H9 (cell line): ENCODE measurements around the gene ZBTB25. TPM values are rescaled to one million over a fixed set of nuclear protein-coding genes. Genes with fewer than 3 reads are reported as not detected.

ENCODE experiments used
- DNase-seq: peaks from one replicate; pipeline ENCODE4 v3.0.0-alpha.2; 2017
- H2AFZ ChIP-seq: one replicate; pipeline ENCODE4 v1.6.1; 2013; ENCODE audit warnings: mild to moderate bottlenecking, low read length, control low read depth, moderate library complexity
- H2AK5ac ChIP-seq: 2 replicates; pipeline ENCODE4 v1.6.1; 2013; ENCODE audit warnings: low read length, control low read depth, mixed read lengths; ENCODE audit not compliant: insufficient read length
- H2BK120ac ChIP-seq: one replicate; pipeline ENCODE4 v1.6.1; 2013; ENCODE audit warnings: low read depth, mild to moderate bottlenecking, low read length, control low read depth, inconsistent platforms; ENCODE audit not compliant: poor library complexity, severe bottlenecking
- H2BK12ac ChIP-seq: 2 replicates; pipeline ENCODE4 v1.6.1; 2013; ENCODE audit warnings: low read length, control low read depth, mixed read lengths, low read depth; ENCODE audit not compliant: insufficient read length
- H2BK15ac ChIP-seq: 2 replicates; pipeline ENCODE4 v1.6.1; 2013; ENCODE audit warnings: low read depth, low read length, control low read depth
- H2BK20ac ChIP-seq: one replicate; pipeline ENCODE4 v1.6.1; 2013; ENCODE audit warnings: low read depth, mild to moderate bottlenecking, low read length, control low read depth, inconsistent platforms; ENCODE audit not compliant: poor library complexity, severe bottlenecking
- H2BK5ac ChIP-seq: 2 replicates; pipeline ENCODE4 v1.6.1; 2013; ENCODE audit warnings: low read length, control low read depth, mixed read lengths; ENCODE audit not compliant: insufficient read length
- H3K14ac ChIP-seq: 2 replicates; pipeline ENCODE4 v1.6.1; 2013; ENCODE audit warnings: low read length, control low read depth; ENCODE audit not compliant: insufficient read depth
- H3K18ac ChIP-seq: 2 replicates; pipeline ENCODE4 v1.6.1; 2013; ENCODE audit warnings: low read depth, mild to moderate bottlenecking, mixed read lengths, low read length, control low read depth; ENCODE audit not compliant: insufficient read length
- H3K23ac ChIP-seq: 2 replicates; pipeline ENCODE4 v1.6.1; 2013; ENCODE audit warnings: low read length, control low read depth, mixed read lengths, low read depth; ENCODE audit not compliant: insufficient read length
- H3K23me2 ChIP-seq: 2 replicates; pipeline ENCODE4 v1.6.1; 2013; ENCODE audit warnings: low read depth, mild to moderate bottlenecking, mixed read lengths, low read length, control low read depth; ENCODE audit not compliant: insufficient read length, poor library complexity, severe bottlenecking
- H3K27ac ChIP-seq: 2 replicates; pipeline ENCODE4 v1.5.1; 2013; ENCODE audit warnings: low read length, control low read depth, mixed read lengths, low read depth; ENCODE audit not compliant: insufficient read length
- H3K27me3 ChIP-seq: 2 replicates; pipeline ENCODE4 v1.6.1; 2013; ENCODE audit warnings: low read length, control low read depth, inconsistent platforms; ENCODE audit not compliant: insufficient read depth
- H3K4ac ChIP-seq: 2 replicates; pipeline ENCODE4 v1.6.1; 2013; ENCODE audit warnings: low read depth, mild to moderate bottlenecking, control low read depth, inconsistent platforms, low read length, moderate library complexity
- H3K4me1 ChIP-seq: 2 replicates; pipeline ENCODE4 v1.6.1; 2013; ENCODE audit warnings: low read length, control low read depth, inconsistent platforms; ENCODE audit not compliant: insufficient read depth
- H3K4me2 ChIP-seq: 2 replicates; pipeline ENCODE4 v1.6.1; 2013; ENCODE audit warnings: low read length, control low read depth, mixed read lengths; ENCODE audit not compliant: insufficient read length, insufficient read depth
- H3K56ac ChIP-seq: 2 replicates; pipeline ENCODE4 v1.6.1; 2013; ENCODE audit warnings: low read depth, mild to moderate bottlenecking, mixed read lengths, low read length, control low read depth; ENCODE audit not compliant: insufficient read length
- H3K79me1 ChIP-seq: 2 replicates; pipeline ENCODE4 v1.6.1; 2013; ENCODE audit warnings: low read depth, mild to moderate bottlenecking, moderate library complexity, low read length, control low read depth, inconsistent platforms; ENCODE audit not compliant: insufficient read depth, poor library complexity, severe bottlenecking
- H3K79me2 ChIP-seq: 2 replicates; pipeline ENCODE4 v1.6.1; 2013; ENCODE audit warnings: low read length, control low read depth, inconsistent platforms; ENCODE audit not compliant: insufficient read depth
- H3K9ac ChIP-seq: 2 replicates; pipeline ENCODE4 v1.6.1; 2013; ENCODE audit warnings: low read length, control low read depth, mixed read lengths; ENCODE audit not compliant: insufficient read length; ENCODE audit errors: extremely low read depth
- H3K9me3 ChIP-seq: one replicate; pipeline ENCODE4 v1.6.1; 2013; ENCODE audit warnings: low read depth, low read length, inconsistent platforms; ENCODE audit not compliant: control insufficient read depth
- H3T11ph ChIP-seq: one replicate; pipeline ENCODE4 v1.6.1; 2013; ENCODE audit warnings: mild to moderate bottlenecking, low read length, control low read depth, inconsistent platforms
- H4K20me1 ChIP-seq: one replicate; pipeline ENCODE4 v1.6.1; 2013; ENCODE audit not compliant: control insufficient read depth, insufficient read length, insufficient read depth
- H4K5ac ChIP-seq: 2 replicates; pipeline ENCODE4 v1.6.1; 2013; ENCODE audit warnings: low read depth, mild to moderate bottlenecking, mixed read lengths, low read length, control low read depth; ENCODE audit not compliant: insufficient read length
- H4K8ac ChIP-seq: replicated peaks from 2 replicates; pipeline ENCODE4 v1.6.1; 2013; ENCODE audit warnings: low read length, control low read depth, mixed read lengths, low read depth; ENCODE audit not compliant: insufficient read length
- H4K91ac ChIP-seq: 2 replicates; pipeline ENCODE4 v1.6.1; 2013; ENCODE audit warnings: low read depth, mild to moderate bottlenecking, moderate library complexity, mixed read lengths, low read length, control low read depth; ENCODE audit not compliant: insufficient read length
- H3K27ac Mint-ChIP-seq, 3 experiments: 2 replicates in 2 of 3; 3 replicates in 1 of 3; pipeline ENCODE4 v1.8.0; 2020 to 2021; ENCODE audit warnings: mixed read lengths in 3 of 3, mild to moderate bottlenecking in 1 of 3, moderate library complexity in 1 of 3
- H3K27me3 Mint-ChIP-seq: 2 replicates; pipeline ENCODE4 v1.8.0; 2021; ENCODE audit warnings: low read depth, mild to moderate bottlenecking, moderate library complexity, mixed read lengths
- H3K36me3 Mint-ChIP-seq, 3 experiments: 2 replicates in 2 of 3; 3 replicates in 1 of 3; pipeline ENCODE4 v1.8.0; 2020 to 2021; ENCODE audit warnings: low read depth in 3 of 3, mixed read lengths in 3 of 3; ENCODE audit not compliant: insufficient read depth in 1 of 3
- H3K4me1 Mint-ChIP-seq, 2 experiments: 2 replicates each; pipeline ENCODE4 v1.8.0; 2020; ENCODE audit warnings: mixed read lengths in 2 of 2
- H3K4me3 Mint-ChIP-seq, 2 experiments: 2 replicates in 1 of 2; 3 replicates in 1 of 2; pipeline ENCODE4 v1.8.0; 2020 to 2021; ENCODE audit warnings: mild to moderate bottlenecking in 2 of 2, mixed read lengths in 2 of 2, moderate library complexity in 1 of 2
- H3K9me3 Mint-ChIP-seq, 2 experiments: 2 replicates in 1 of 2; 3 replicates in 1 of 2; pipeline ENCODE4 v1.8.0; 2020; ENCODE audit warnings: mild to moderate bottlenecking in 2 of 2, mixed read lengths in 2 of 2, moderate library complexity in 1 of 2
- CTCF ChIP-seq: fragments of 200-600 bp; sonication (generic); conservative IDR thresholded peaks from 3 replicates; pipeline ENCODE4 v1.8.0; 2021; ENCODE audit warnings: antibody characterized with exemption, mild to moderate bottlenecking
- WGBS: extraction: QIAGEN DNeasy Blood & Tissue Kit; methylation state at CpG from one replicate; pipeline ENCODE4 v1.1.7; 2013; ENCODE audit warnings: missing lambda C conversion rate, low lambda C conversion rate, mixed read lengths; ENCODE audit not compliant: insufficient read length; ENCODE audit errors: extremely low coverage; 5-methylcytosine and 5-hydroxymethylcytosine counted together
- total RNA-seq: library from RNA; stranded (reverse); gene quantifications from 2 replicates; pipeline ENCODE4 v1.2.1, GENCODE V29; 2021

Gene ZBTB25
- total RNA-seq, 1 experiment from 2014 or later, result 8.2 TPM

GRCh38 chr14:64513271-64513670 lies 9.6 kb upstream of the ZBTB25 start:
- no peak overlapping the region for H3K27ac ChIP-seq
- no peak overlapping the region for H4K5ac ChIP-seq
- no peaks in the 10 kb centered on the region; the same call in 1 of the 2 replicates for H3K4me1 ChIP-seq
- H3K14ac ChIP-seq, result no peak overlapping the region
- no peaks in the 10 kb centered on the region for H3K36me3 Mint-ChIP-seq
- H3K23me2 ChIP-seq, result no peaks in the 10 kb centered on the region
- no peaks in the 10 kb centered on the region for H4K20me1 ChIP-seq
- H2BK5ac ChIP-seq, result no peak overlapping the region
- no peak overlapping the region for H3K9ac ChIP-seq
- H2BK15ac ChIP-seq, result no peak overlapping the region
- H3K4me1 Mint-ChIP-seq, result peaks cover 25 to 26% of the 10 kb centered on the region in 2 experiments
- no peak overlapping the region for H4K91ac ChIP-seq
- H3K27me3 Mint-ChIP-seq, result no peaks in the 10 kb centered on the region
- peaks cover 25% of the 10 kb centered on the region; the same call in 1 of the 2 replicates for H3K79me2 ChIP-seq
- H3K9me3 Mint-ChIP-seq, result no peaks in the 10 kb centered on the region
- H3K27ac Mint-ChIP-seq, result no peak overlapping the region
- DNase-seq, result no peak
- H3K56ac ChIP-seq, result no peak overlapping the region
- no peak overlapping the region for H3T11ph ChIP-seq
- TF ChIP-seq CTCF, result no peak
- no peak overlapping the region for H2BK20ac ChIP-seq
- no peaks in the 10 kb centered on the region for H3K9me3 ChIP-seq
- H2BK12ac ChIP-seq, result no peak overlapping the region
- no peak overlapping the region for H2AK5ac ChIP-seq
- no peak overlapping the region for H3K23ac ChIP-seq
- H3K4me3 Mint-ChIP-seq, result no peak overlapping the region
- H2AFZ ChIP-seq, result no peak overlapping the region
- H3K79me1 ChIP-seq, result no peaks in the 10 kb centered on the region
- H3K27me3 ChIP-seq, result no peaks in the 10 kb centered on the region
- no peak overlapping the region for H3K4ac ChIP-seq
- WGBS, result 100% methylated on average over 2 of the region's 2 CpGs
- H3K4me2 ChIP-seq, result no peak overlapping the region
- H2BK120ac ChIP-seq, result no peak overlapping the region
- H3K18ac ChIP-seq, result no peak overlapping the region
- no peak overlapping the region for H4K8ac ChIP-seq
